H7 (cell line): ENCODE data around the gene SYNDIG1. TPM values are rescaled to one million over a fixed set of nuclear protein-coding genes. Genes with fewer than 3 reads are reported as not detected.
A peak's percentile ranks its signal among the peaks of the same experiment; 100 is the strongest.

Source experiments
- DNase-seq: peaks from one replicate; pipeline ENCODE4 v3.0.0; 2012
- H3K27me3 ChIP-seq: 2 replicates; pipeline ENCODE4 v1.6.0; 2011; ENCODE audit warnings: mild to moderate bottlenecking, low read length; ENCODE audit not compliant: control insufficient read depth, insufficient read depth
- H3K36me3 ChIP-seq: replicated peaks from 2 replicates; pipeline ENCODE4 v1.5.1; 2011; ENCODE audit warnings: low read length; ENCODE audit not compliant: control insufficient read depth, insufficient read depth
- H3K4me3 ChIP-seq: 2 replicates; pipeline ENCODE4 v1.5.1; 2011; ENCODE audit warnings: low read depth, mild to moderate bottlenecking, control low read depth, low read length, moderate library complexity; ENCODE audit not compliant: insufficient read depth
- total RNA-seq: library from RNA; depleted of rRNA; stranded (reverse); fragments of >200 nt; shearing (Covaris generic); gene quantifications from 2 replicates; pipeline ENCODE4 v1.2.3, GENCODE V29; 2014

SYNDIG1 gene
- total RNA-seq, 1 experiment from 2014 or later: 9.2 TPM

DNA sequence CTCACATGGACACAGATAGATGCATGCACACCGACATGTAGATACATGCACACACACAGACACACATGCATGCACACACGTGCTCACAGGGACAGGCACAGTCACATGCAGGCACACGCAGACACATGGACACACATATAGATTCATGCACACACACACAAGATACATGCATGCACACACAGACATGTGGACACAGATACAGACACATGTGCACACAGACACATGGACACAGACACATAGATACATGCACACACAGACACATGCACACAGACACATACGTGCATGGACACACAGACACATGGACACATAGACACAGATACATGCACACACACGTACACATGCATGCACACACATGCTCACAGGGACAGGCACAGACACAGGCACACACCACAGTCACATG, 19.8 kb downstream of the SYNDIG1 start:
- DNase-seq: no peak
- H3K4me3 ChIP-seq: no peak overlapping the region
- 0 out of 2 replicates have a peak, but pooled peaks cover 1% of the 10 kb centered on the region for H3K36me3 ChIP-seq
- H3K27me3 ChIP-seq: no peaks in the 10 kb centered on the region

DNA sequence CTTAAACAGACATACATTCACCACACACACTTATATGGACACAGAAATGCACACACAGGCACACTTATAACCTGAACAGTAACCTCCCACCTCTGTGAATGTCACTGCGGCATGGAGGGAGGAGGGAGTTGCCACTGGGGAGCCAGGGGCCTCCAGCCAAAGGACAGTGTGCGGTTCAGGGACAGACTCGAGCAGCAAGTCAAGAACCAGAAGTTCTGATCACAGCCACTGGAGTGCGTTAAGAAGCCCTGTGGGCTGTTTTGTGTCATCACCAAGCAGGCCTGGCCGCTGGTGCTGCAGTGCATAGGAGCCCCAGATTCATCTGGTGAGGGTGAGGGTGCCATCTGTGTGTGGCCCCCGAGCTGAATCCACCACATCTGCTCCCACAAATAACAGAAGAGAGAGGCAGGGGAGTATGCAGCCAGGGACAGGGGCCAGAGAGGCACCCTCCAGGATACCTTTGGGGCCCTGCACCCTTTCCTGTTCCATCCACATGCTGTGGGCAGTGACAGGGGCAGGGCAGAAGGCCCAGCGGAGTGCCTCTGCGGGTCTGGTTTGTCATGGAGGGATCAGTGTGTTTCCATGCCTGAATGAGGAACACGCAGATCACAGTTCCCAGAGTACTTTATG, 20.3 kb downstream of the SYNDIG1 start:
- H3K27me3 ChIP-seq: no peaks in the 10 kb centered on the region

GRCh38 chr20:24490598-24490997, 21.2 kb downstream of the SYNDIG1 start:
- 0 out of 2 replicates have a peak, but pooled peaks cover 1% of the 10 kb centered on the region for H3K36me3 ChIP-seq
- no peaks in the 10 kb centered on the region for H3K27me3 ChIP-seq
- DNase-seq: no peak
- no peak overlapping the region for H3K4me3 ChIP-seq

More for the DNA sequence above, 20.3 kb downstream of the SYNDIG1 start:
- no peak for DNase-seq
- Histone ChIP-seq H3K36me3 (0 out of 2 replicates have a peak, but pooled peaks cover 1% of the 10 kb centered on the region), H3K4me3 (no peak overlapping the region)

DNA sequence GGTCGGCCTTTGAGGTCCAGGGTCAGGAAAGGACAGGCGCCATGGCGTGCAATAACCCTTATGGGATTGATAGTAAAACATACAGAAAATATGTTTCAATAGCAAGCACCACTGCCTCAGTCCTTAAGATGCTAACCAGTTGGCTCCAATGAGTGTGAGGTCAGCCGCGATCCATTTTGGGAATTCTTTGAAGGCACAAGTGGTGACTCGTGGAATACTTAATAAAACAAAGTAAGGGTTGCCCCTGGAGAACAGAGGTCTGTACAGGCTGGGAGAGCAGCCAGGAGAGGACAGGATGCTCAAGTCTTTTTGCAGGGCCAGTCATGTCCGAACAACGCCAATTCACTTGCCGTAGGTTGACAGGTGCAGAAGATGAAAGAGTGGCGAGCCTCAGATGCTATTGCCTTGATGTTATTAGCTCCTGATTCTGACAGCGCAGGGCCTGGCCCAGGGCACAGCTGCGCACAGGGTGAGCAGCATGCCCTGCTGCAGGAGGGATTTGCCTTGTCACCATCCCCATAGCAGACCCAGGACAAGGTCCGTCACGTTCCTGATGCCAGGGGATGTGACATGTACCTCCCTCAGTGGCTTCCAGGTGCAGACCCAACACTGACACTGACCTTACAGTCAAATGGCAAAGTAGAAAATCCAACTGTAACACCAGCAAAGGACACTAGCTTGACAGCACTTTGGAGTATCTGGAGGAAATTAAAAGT, 21.8 kb downstream of the SYNDIG1 start:
- DNase-seq: no peak
- Histone ChIP-seq H3K36me3 (0 out of 2 replicates have a peak, but pooled peaks cover 1% of the 10 kb centered on the region), H3K27me3 (no peaks in the 10 kb centered on the region), H3K4me3 (no peak overlapping the region)

- DNase-seq: peak; percentile 92
- Histone ChIP-seq H3K36me3 (0 out of 2 replicates have a peak, but pooled peaks cover 1% of the 10 kb centered on the region), H3K4me3 (no peak overlapping the region), H3K27me3 (no peaks in the 10 kb centered on the region)
Observed at GRCh38 chr20:24492031-24492607, 22.7 kb downstream of the SYNDIG1 start.

GRCh38 chr20:24492698-24493097, 23.3 kb downstream of the SYNDIG1 start:
- Histone ChIP-seq H3K4me3 (no peak overlapping the region), H3K27me3 (no peaks in the 10 kb centered on the region), H3K36me3 (0 out of 2 replicates have a peak, but pooled peaks cover 1% of the 10 kb centered on the region)
- no peak for DNase-seq

- 0 out of 2 replicates have a peak, but pooled peaks cover 1% of the 10 kb centered on the region for H3K36me3 ChIP-seq
Observed at GRCh38 chr20:24493181-24493580, 23.8 kb downstream of the SYNDIG1 start.

DNA sequence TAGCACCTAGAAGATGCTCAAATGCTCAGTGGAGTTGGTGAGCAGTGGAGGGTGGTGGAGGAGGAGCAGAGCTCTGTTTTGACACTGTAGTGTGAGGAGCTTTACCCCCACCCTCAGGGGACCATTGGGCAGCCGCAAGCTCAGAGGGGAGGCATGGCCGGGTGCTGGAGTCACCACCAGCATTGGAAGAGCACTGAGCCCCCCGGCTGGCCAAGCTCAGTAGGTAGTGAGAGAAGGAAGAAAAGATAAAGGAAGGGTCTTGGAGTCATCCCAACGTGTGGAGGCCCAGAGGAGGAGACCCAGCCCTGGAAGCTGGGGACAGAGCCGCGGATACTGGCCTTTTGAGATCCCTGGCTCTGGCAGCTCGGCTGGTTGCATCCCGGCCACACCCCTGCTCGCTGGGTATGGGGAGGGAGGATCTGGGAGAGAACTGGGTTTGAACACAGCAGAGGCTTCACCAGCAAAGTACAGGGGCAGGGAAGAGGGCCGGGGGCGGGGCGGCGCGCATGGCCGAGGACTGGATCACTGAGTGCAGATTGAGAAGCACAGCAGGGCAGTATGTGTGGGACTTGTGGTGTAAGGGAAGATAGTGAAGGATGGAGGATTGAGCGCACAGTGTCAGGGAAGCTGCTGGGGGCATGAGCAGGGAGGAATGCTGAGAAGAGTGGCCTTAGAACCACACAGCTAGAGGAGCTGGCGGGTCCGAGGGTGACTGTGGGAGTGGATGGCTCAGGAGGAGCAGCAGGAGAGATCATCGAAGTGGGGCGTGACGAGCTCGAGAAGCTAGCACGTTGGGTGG, 24.4 kb downstream of the SYNDIG1 start:
- H3K27me3 ChIP-seq: no peaks in the 10 kb centered on the region
- H3K4me3 ChIP-seq: no peak overlapping the region
- 0 out of 2 replicates have a peak, but pooled peaks cover 1% of the 10 kb centered on the region for H3K36me3 ChIP-seq
- peak; percentile 60 for DNase-seq

More at GRCh38 chr20:24493181-24493580, 23.8 kb downstream of the SYNDIG1 start:
- Histone ChIP-seq H3K4me3 (no peak overlapping the region), H3K27me3 (no peaks in the 10 kb centered on the region)
- DNase-seq: no peak

GRCh38 chr20:24494460-24494920, 25.1 kb downstream of the SYNDIG1 start:
- H3K27me3 ChIP-seq: no peaks in the 10 kb centered on the region
- no peak overlapping the region for H3K4me3 ChIP-seq
- no peaks in the 10 kb centered on the region for H3K36me3 ChIP-seq
- DNase-seq: no peak

DNA sequence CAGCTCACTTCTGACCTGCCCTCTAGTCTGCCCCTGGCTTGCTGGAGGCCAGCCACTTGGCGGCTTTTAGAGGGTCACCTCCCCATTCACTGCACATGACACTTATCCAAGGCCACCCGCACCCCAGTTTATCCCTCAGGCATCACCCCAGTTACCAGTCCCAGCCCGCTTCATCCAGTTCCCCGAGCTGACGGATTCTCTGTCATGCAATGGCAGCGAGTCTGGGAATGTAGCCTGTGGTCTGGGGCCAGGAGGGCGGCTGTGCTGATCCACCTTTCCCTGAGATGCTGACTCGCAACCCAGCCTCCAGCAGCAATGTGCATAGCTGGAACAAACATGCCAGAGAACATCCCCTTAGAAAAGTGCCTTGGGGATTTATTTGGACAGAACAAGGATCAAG, 25.8 kb downstream of the SYNDIG1 start:
- DNase-seq: no peak
- H3K27me3 ChIP-seq: no peaks in the 10 kb centered on the region
- no peak overlapping the region for H3K4me3 ChIP-seq
- H3K36me3 ChIP-seq: no peaks in the 10 kb centered on the region

GRCh38 chr20:24497851-24498250, 28.4 kb downstream of the SYNDIG1 start:
- no peaks in the 10 kb centered on the region for H3K36me3 ChIP-seq
- H3K4me3 ChIP-seq: no peak overlapping the region
- DNase-seq: no peak
- H3K27me3 ChIP-seq: no peaks in the 10 kb centered on the region

- no peak for DNase-seq
- no peak overlapping the region for H3K4me3 ChIP-seq
- H3K36me3 ChIP-seq: no peaks in the 10 kb centered on the region
- no peaks in the 10 kb centered on the region for H3K27me3 ChIP-seq
Observed at GRCh38 chr20:24498641-24499040, 29.2 kb downstream of the SYNDIG1 start.

GRCh38 chr20:24499472-24499871, 30.0 kb downstream of the SYNDIG1 start:
- no peak overlapping the region for H3K4me3 ChIP-seq
- H3K36me3 ChIP-seq: no peaks in the 10 kb centered on the region
- H3K27me3 ChIP-seq: no peaks in the 10 kb centered on the region
- DNase-seq: no peak
